Right cardiac atrium (tissue), 5 donors: ENCODE results near the gene BCAS3. TPM values are rescaled to one million over a fixed set of nuclear protein-coding genes. Genes with fewer than 3 reads are reported as not detected.

Experiments used
- ATAC-seq, 2 donors: fragments of 200-7000 bp; cut with Tn5 transposase; one replicate each; pipeline versions ENCODE4 v1.8.0 to v1.9.1; 2020; ENCODE audit warnings: moderate library complexity in 2 of 2, mild to moderate bottlenecking in 1 of 2
- DNase-seq, 3 donors: peaks; one replicate each; pipeline ENCODE4 v3.0.0-alpha.2; 2020
- H3K27ac ChIP-seq: one replicate; pipeline ENCODE4 v1.5.1; 2013; ENCODE audit warnings: mild to moderate bottlenecking, low read length, control low read depth, moderate library complexity
- H3K27me3 ChIP-seq: one replicate; pipeline ENCODE4 v1.6.1; 2013; ENCODE audit not compliant: control insufficient read depth, insufficient read depth
- H3K4me1 ChIP-seq: one replicate; pipeline ENCODE4 v1.6.1; 2013; ENCODE audit warnings: low read length; ENCODE audit not compliant: control insufficient read depth, insufficient read depth
- H3K4me3 ChIP-seq: one replicate; pipeline ENCODE4 v1.5.1; 2013; ENCODE audit warnings: low read length, control low read depth
- H3K9me3 ChIP-seq: one replicate; pipeline ENCODE4 v1.6.1; 2013; ENCODE audit warnings: low read length; ENCODE audit not compliant: control insufficient read depth
- WGBS: extraction: QIAGEN DNeasy Blood & Tissue Kit; methylation state at CpG from one replicate; pipeline ENCODE4 v1.1.7; 2013; 5-methylcytosine and 5-hydroxymethylcytosine counted together
- intact Hi-C, 4 donors: fragments of 100-400 bp; cut with DNase I; formaldehyde crosslinking; loops; one replicate each; pipeline versions ENCODE4 v1.11.0 to v1.14.0; 2022 to 2023
- polyA plus RNA-seq: library from polyadenylated mRNA; stranded (reverse); fragments of 200-250 nt; gene quantifications from one replicate; pipeline ENCODE4 v1.2.3, GENCODE V29; 2013
- total RNA-seq, 4 donors: library from RNA; stranded (reverse); fragmentation: NEBNext Ultra II Directional; extraction: Animal tissue kit (Norgen Biotek cat#: 25700); gene quantifications; one replicate each; pipeline ENCODE4 v1.2.1, GENCODE V29; 2021
- donor health status: healthy with polysubstance abuse.
- donor health status: DM: no; HTN: yes; CAD: no.
- donor health status: DM: no; HTN: no; CAD: no.
- donor health status: DM: no; HTN: yes; CAD: no; lungs with severe emphysema.
- donor health status: DM: yes; HTN: yes; CAD: no.

Gene BCAS3
- total and polyA plus RNA-seq, 5 donors = 6.6 to 19.6 (median 19.1) TPM

DNA sequence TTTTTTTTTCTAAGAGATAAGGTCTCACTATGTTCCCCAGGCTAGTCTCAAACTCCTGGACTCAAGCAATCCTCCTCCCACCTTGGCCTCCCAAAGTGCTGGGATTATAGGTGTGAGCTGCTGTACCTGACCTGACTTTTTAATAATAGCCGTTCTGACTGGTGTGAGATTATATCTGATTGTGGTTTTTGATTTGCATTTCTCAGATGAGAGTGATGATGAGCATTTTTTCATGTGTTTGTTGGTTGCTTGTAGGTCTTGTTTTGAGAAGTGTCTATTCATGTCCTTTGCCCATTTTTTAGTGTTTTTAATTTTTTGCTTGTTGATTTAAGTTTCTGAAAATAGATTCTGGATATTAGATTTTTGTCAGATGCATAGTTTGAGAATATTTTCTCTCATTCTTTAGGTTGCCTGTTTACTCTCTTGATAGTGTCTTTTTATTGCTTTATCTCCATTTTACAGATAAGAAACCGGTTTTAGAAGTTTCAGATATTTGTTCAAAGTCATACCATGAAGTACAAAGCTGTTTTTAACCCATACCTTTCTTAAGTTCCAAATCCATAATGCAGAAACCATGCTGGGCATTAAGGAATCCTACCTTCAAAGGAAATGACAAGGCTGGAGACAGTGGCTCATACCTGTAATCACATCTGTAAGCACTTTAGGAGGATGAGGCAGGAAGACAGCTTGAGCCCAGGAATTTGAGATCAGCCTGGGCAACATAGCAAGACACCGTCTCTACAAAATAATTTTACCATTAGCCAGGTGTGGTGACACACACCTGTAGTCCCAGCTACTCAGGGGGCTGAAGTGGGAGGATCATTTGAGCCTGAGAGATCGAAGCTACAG is 553.5 kb downstream of the BCAS3 start:
- DNase-seq = no peak
- H3K9me3 ChIP-seq = no peaks in the 10 kb centered on the region
- H3K4me3 ChIP-seq = no peak overlapping the region
- intact Hi-C loops = no loop called here
- H3K27me3 ChIP-seq = no peaks in the 10 kb centered on the region
- H3K27ac ChIP-seq = no peak overlapping the region
- ATAC-seq = no peak
- 86% methylated on average over 4 of the region's 4 CpGs for WGBS
- peaks cover 2% of the 10 kb centered on the region for H3K4me1 ChIP-seq

DNA sequence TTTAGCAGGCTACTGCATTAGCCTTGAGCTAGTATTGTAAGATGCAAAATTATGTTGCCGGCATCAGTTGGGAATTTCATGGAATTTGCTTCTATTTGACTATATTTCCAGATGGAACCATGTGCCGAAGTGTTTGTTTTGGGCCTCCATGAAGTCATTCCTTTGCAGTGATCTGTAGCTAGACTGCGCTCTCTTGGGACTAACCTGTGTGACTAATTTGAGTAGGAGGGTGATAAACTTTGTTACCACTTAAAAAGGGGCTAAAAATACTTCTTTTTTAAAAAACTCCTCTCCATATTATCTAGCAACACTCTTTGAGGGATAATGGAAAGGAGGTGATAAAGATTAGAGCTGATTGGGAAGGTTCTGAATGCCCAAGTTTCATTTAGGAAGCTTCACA is 555.2 kb downstream of the BCAS3 start:
- no peaks in the 10 kb centered on the region for H3K9me3 ChIP-seq
- no peak overlapping the region for H3K4me3 ChIP-seq
- WGBS = 77% methylated on average over 3 of the region's 3 CpGs
- DNase-seq = no peak
- H3K4me1 ChIP-seq = peaks cover 2% of the 10 kb centered on the region
- intact Hi-C loops = no loop called here
- H3K27ac ChIP-seq = no peak overlapping the region
- no peaks in the 10 kb centered on the region for H3K27me3 ChIP-seq
- no peak for ATAC-seq

- intact Hi-C loops = no loop called here
- H3K27me3 ChIP-seq = no peaks in the 10 kb centered on the region
- H3K4me1 ChIP-seq = peaks cover 2% of the 10 kb centered on the region
- no peak overlapping the region for H3K4me3 ChIP-seq
- DNase-seq (no peak), ATAC-seq (no peak)
- H3K9me3 ChIP-seq = no peaks in the 10 kb centered on the region
- H3K27ac ChIP-seq = no peak overlapping the region
- 93% methylated on average over 1 of the region's 1 CpG for WGBS
Measured at GRCh38 chr17:61233991-61234750, 556.5 kb downstream of the BCAS3 start.

DNA sequence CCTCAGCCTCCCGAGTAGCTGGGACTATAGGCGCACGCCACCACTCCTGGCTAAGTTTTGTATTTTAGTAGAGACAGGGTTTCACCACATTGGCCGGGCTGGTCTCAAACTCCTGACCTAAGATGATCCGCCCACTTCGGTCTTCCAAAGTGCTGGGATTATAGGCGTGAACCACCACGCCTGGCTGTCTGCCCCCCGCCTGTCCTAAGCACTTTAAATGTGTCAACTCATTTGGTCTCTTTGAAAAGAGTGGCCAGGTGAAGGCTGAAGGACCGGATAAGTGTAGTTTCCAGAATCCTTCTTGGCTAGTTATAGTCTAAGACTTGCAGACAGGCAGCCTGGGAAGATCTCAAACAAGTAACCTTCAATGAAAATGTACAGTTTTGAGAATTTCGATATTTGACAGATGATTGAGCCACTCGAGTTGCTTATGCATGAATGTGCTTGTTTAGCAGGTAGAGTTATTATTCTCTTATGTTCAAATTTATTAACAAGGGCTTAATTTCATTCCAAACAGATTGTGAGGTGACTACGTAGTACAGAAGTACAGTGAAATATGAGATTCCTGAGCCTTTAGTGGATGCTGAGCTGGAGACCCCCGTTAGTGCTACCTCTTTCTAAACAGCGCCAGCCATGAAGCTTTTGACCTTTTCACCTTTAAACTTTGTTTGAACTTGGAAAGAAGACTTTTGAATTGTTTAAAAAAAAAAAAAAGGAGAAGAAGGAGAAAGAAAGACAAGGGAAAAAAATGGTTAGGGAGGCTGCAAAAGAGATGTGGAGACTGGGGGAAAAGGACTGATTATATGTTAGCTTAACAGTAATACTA is 557.6 kb downstream of the BCAS3 start:
- no peak overlapping the region for H3K27ac ChIP-seq
- ATAC-seq (no peak), DNase-seq (no peak)
- no peaks in the 10 kb centered on the region for H3K27me3 ChIP-seq
- H3K9me3 ChIP-seq = no peaks in the 10 kb centered on the region
- intact Hi-C loops = no loop called here
- H3K4me1 ChIP-seq = peaks cover 2% of the 10 kb centered on the region
- WGBS = 82% methylated on average over 15 of the region's 15 CpGs
- H3K4me3 ChIP-seq = no peak overlapping the region

GRCh38 chr17:61235827-61236197 is 558.2 kb downstream of the BCAS3 start:
- H3K4me1 ChIP-seq = peaks cover 2% of the 10 kb centered on the region
- intact Hi-C loops = no loop called here
- WGBS = 42% methylated on average over 5 of the region's 5 CpGs
- H3K4me3 ChIP-seq = no peak overlapping the region
- ATAC-seq = peak in 1 of 2 donors; percentile 33
- no peaks in the 10 kb centered on the region for H3K9me3 ChIP-seq
- H3K27ac ChIP-seq = peak overlapping the region; percentile 72
- H3K27me3 ChIP-seq = no peaks in the 10 kb centered on the region
- no peak for DNase-seq

DNA sequence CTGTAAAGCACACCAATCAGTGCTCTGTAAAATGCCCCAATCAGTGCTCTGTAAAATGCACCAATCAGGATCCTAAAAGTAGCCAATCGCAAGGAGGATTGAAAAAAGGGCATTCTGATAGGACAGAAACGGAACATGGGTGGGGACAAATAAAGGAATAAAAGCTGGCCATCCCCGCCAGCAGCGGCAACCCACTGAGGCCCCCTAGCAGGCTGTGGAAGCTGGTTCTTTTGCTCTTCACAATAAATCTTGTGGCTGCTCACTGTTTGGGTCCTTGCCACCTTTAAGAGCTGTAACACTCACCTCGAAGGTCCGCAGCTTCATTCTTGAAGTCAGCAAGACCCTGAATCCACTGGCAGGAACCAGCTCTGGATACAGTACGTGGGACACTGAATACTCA is 559.6 kb downstream of the BCAS3 start:
- no peak for ATAC-seq
- WGBS = 98% methylated on average over 7 of the region's 7 CpGs
- H3K4me1 ChIP-seq = peaks cover 2% of the 10 kb centered on the region
- no peaks in the 10 kb centered on the region for H3K9me3 ChIP-seq
- intact Hi-C loops = no loop called here
- no peak overlapping the region for H3K4me3 ChIP-seq
- no peaks in the 10 kb centered on the region for H3K27me3 ChIP-seq
- H3K27ac ChIP-seq = no peak overlapping the region
- DNase-seq = no peak

- Histone ChIP-seq H3K9me3 (no peaks in the 10 kb centered on the region), H3K27ac (no peak overlapping the region), H3K4me1 (peaks cover 2% of the 10 kb centered on the region), H3K4me3 (no peak overlapping the region), H3K27me3 (no peaks in the 10 kb centered on the region)
- intact Hi-C loops = no loop called here
- no peak for DNase-seq
- ATAC-seq = no peak
- 71% methylated on average over 6 of the region's 6 CpGs for WGBS
Measured at GRCh38 chr17:61238455-61238933, 560.8 kb downstream of the BCAS3 start.

DNA sequence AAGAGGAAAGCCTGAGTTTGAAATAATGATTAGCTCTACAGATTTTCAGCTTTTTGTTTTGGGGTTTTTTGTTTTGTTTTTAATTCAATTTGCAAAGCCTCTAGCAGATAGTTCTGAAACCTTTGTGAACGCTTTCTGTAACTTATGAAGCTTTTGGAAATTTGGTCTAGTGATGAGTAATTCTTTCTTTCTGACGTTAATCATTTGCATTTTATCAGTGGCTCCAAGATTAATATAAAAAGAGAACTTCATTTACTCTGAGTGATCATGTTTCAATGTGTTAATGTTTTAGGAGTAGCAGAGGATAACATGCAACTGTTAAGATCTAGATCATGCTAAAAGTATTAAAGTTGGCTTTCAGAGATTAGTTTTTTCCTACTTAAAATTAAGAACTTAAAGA is 561.7 kb downstream of the BCAS3 start:
- DNase-seq (no peak), ATAC-seq (no peak)
- no peaks in the 10 kb centered on the region for H3K27me3 ChIP-seq
- H3K9me3 ChIP-seq = no peaks in the 10 kb centered on the region
- H3K4me3 ChIP-seq = no peak overlapping the region
- intact Hi-C loops = no loop called here
- WGBS = 68% methylated on average over 2 of the region's 2 CpGs
- no peak overlapping the region for H3K27ac ChIP-seq
- peaks cover 2% of the 10 kb centered on the region for H3K4me1 ChIP-seq

DNA sequence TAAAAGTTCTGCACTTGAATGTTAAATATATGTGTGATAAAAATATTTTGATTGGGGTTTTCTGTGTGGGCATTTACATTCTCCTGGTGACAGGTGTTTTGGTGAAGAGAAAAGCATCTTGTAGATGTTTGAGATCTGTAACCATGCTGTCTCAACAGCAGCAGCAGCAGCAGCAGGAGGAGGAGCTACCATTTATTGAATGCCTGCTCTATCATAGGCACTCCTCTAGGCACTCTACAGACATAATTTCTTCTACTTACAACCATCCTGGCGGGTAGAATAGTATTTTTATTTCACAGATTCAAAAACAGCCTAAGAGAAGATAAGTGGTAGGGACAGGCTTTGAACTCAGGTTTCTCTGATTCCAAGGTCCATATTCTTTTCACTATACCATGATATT is 562.3 kb downstream of the BCAS3 start:
- 98% methylated on average over 1 of the region's 1 CpG for WGBS
- Histone ChIP-seq H3K4me3 (no peak overlapping the region), H3K27ac (no peak overlapping the region), H3K9me3 (no peaks in the 10 kb centered on the region), H3K4me1 (peaks cover 2% of the 10 kb centered on the region), H3K27me3 (no peaks in the 10 kb centered on the region)
- ATAC-seq (no peak), DNase-seq (no peak)
- intact Hi-C loops = no loop called here

GRCh38 chr17:61240851-61241468 is 563.3 kb downstream of the BCAS3 start:
- DNase-seq (no peak), ATAC-seq (no peak)
- 91% methylated on average over 5 of the region's 5 CpGs for WGBS
- no peaks in the 10 kb centered on the region for H3K27me3 ChIP-seq
- intact Hi-C loops = no loop called here
- H3K27ac ChIP-seq = no peak overlapping the region
- H3K9me3 ChIP-seq = no peaks in the 10 kb centered on the region
- H3K4me1 ChIP-seq = peaks cover 1% of the 10 kb centered on the region
- H3K4me3 ChIP-seq = no peak overlapping the region
